B cell (primary cell): ENCODE results near the gene MYEF2.

ENCODE experiments used
- EZH2 ChIP-seq: IDR thresholded peaks from 2 replicates; pipeline ENCODE4 v1.6.1; 2012; ENCODE audit warnings: borderline replicate concordance, low read depth, mild to moderate bottlenecking, moderate library complexity, low read length; ENCODE audit not compliant: insufficient read depth, poor library complexity, severe bottlenecking
- TF ChIP-seq, protein P1 (sequence below): fragments of 200-600 bp; IDR thresholded peaks from one replicate; pipeline ENCODE4 v1.8.0; 2022; ENCODE audit warnings: antibody characterized with exemption, mild to moderate bottlenecking

- TF ChIP-seq EZH2 = no peak
- TF ChIP-seq, protein P1, sequence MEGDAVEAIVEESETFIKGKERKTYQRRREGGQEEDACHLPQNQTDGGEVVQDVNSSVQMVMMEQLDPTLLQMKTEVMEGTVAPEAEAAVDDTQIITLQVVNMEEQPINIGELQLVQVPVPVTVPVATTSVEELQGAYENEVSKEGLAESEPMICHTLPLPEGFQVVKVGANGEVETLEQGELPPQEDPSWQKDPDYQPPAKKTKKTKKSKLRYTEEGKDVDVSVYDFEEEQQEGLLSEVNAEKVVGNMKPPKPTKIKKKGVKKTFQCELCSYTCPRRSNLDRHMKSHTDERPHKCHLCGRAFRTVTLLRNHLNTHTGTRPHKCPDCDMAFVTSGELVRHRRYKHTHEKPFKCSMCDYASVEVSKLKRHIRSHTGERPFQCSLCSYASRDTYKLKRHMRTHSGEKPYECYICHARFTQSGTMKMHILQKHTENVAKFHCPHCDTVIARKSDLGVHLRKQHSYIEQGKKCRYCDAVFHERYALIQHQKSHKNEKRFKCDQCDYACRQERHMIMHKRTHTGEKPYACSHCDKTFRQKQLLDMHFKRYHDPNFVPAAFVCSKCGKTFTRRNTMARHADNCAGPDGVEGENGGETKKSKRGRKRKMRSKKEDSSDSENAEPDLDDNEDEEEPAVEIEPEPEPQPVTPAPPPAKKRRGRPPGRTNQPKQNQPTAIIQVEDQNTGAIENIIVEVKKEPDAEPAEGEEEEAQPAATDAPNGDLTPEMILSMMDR = no peak
Measured at GRCh38 chr15:48149858-48150257, 28.2 kb downstream of the MYEF2 start.
